Stimulated activated naive CD4-positive, alpha-beta T cell (primary cell): Measurements from ENCODE around the gene SH3TC1.

Experiments used
- DNase-seq, 6 experiments: peaks; one replicate each; lab custom pipeline; 2025; lab: John Stamatoyannopoulos, UW

Gene SH3TC1

GRCh38 chr4:8180310-8181093 lies 18.6 kb upstream of the SH3TC1 start:
- DNase-seq = no peak

- no peak for DNase-seq
Observed at GRCh38 chr4:8181119-8181518, 18.0 kb upstream of the SH3TC1 start.

GRCh38 chr4:8181844-8182243 lies 17.2 kb upstream of the SH3TC1 start:
- no peak for DNase-seq

- DNase-seq = no peak
Observed at GRCh38 chr4:8182294-8182693, 16.8 kb upstream of the SH3TC1 start.

GRCh38 chr4:8182858-8183725 lies 16.0 kb upstream of the SH3TC1 start:
- no peak for DNase-seq

- DNase-seq = no peak
Observed at GRCh38 chr4:8184061-8184460, 15.0 kb upstream of the SH3TC1 start.

GRCh38 chr4:8185295-8185694 lies 13.8 kb upstream of the SH3TC1 start:
- DNase-seq = no peak

- no peak for DNase-seq
Observed at GRCh38 chr4:8185930-8186329, 13.2 kb upstream of the SH3TC1 start.

GRCh38 chr4:8188085-8188484 lies 11.0 kb upstream of the SH3TC1 start:
- DNase-seq = no peak

GRCh38 chr4:8188743-8189550 lies 10.1 kb upstream of the SH3TC1 start:
- DNase-seq = no peak

GRCh38 chr4:8189551-8190466 lies 9.3 kb upstream of the SH3TC1 start:
- DNase-seq = no peak

- DNase-seq = no peak
Observed at GRCh38 chr4:8191136-8191747, 7.8 kb upstream of the SH3TC1 start.

GRCh38 chr4:8192748-8193738 lies 6.0 kb upstream of the SH3TC1 start:
- peak in 4 of 6 experiments; percentile 6 to 24 (median 14) for DNase-seq

GRCh38 chr4:8194306-8195242 lies 4.5 kb upstream of the SH3TC1 start:
- DNase-seq = no peak

GRCh38 chr4:8195431-8195830 lies 3.7 kb upstream of the SH3TC1 start:
- no peak for DNase-seq

- DNase-seq = no peak
Observed at GRCh38 chr4:8195841-8196458, 3.1 kb upstream of the SH3TC1 start.

- no peak for DNase-seq
Observed at GRCh38 chr4:8197521-8197920, 1.6 kb upstream of the SH3TC1 start.
